Activated T-helper 17 cell treated with anti-CD3 and anti-CD28 coated beads, Interleukin-2, amount 50 U/mL, for 72 hours (primary cell): Measurements from ENCODE around the gene ZNF213. TPM values are rescaled to one million over a fixed set of nuclear protein-coding genes. Genes with fewer than 3 reads are reported as not detected.

Experiments used
- total RNA-seq, 2 donors: library from RNA; stranded (reverse); gene quantifications; one replicate each; pipeline ENCODE4 v1.2.3, GENCODE V29; 2022

The ZNF213 gene
- total RNA-seq, 2 donors from 2014 or later: 6.4 to 8.6 TPM

Other genes with a start within 250 kb of the ZNF213 start
- gene FLYWCH1, start 223.1 kb upstream of the ZNF213 start, total RNA-seq: 10 to 100 TPM; 52.4 to 61.1 TPM
- gene KREMEN2, start 170.8 kb upstream of the ZNF213 start, total RNA-seq: not detected
- gene PAQR4, start 165.7 kb upstream of the ZNF213 start, total RNA-seq: 10 to 100 TPM; 24.4 to 41.4 TPM
- gene PKMYT1, start 154.6 kb upstream of the ZNF213 start, total RNA-seq: 100 to 1,000 TPM in 1 of 2 donors, 10 to 100 TPM in 1; 97.7 to 154 TPM
- gene CLDN9, start 122.1 kb upstream of the ZNF213 start, total RNA-seq: under 1 TPM in 1 of 2 donors, not detected in 1; 0.15 TPM
- not detected for gene CLDN6, start 116.8 kb upstream of the ZNF213 start, total RNA-seq
- 10 to 100 TPM in 1 of 2 donors, 1 to 10 TPM in 1; 9.7 to 11.9 TPM for gene TNFRSF12A, start 114.7 kb upstream of the ZNF213 start, total RNA-seq
- gene HCFC1R1, start 111.1 kb upstream of the ZNF213 start, total RNA-seq: 10 to 100 TPM; 28.2 to 46.0 TPM
- gene THOC6, start 111.0 kb upstream of the ZNF213 start, total RNA-seq: 10 to 100 TPM; 49.8 to 68.1 TPM
- gene BICDL2, start 98.1 kb upstream of the ZNF213 start, total RNA-seq: 10 to 100 TPM in 1 of 2 donors, 1 to 10 TPM in 1; 1.1 to 12.1 TPM
- gene MMP25, start 88.5 kb upstream of the ZNF213 start, total RNA-seq: 1 to 10 TPM; 5.9 to 7.1 TPM
- gene IL32, start 69.4 kb upstream of the ZNF213 start, total RNA-seq: 1,000 to 10,000 TPM; 3,603 to 3,666 TPM
- under 1 TPM; 0.34 to 0.45 TPM for gene ZSCAN10, start 35.7 kb upstream of the ZNF213 start, total RNA-seq
- not detected for gene ZNF205, start 22.4 kb upstream of the ZNF213 start, total RNA-seq
- under 1 TPM in 1 of 2 donors, not detected in 1; 0.37 TPM for gene OR1F1, start 53.2 kb downstream of the ZNF213 start, total RNA-seq
- gene ZNF200, start 100.1 kb downstream of the ZNF213 start, total RNA-seq: 10 to 100 TPM; 14.6 to 23.2 TPM
- gene MEFV, start 121.6 kb downstream of the ZNF213 start, total RNA-seq: under 1 TPM in 1 of 2 donors, not detected in 1; 0.11 TPM
- gene ZNF263, start 148.5 kb downstream of the ZNF213 start, total RNA-seq: 10 to 100 TPM; 19.3 to 21.4 TPM
- 1 to 10 TPM; 2.3 to 4.0 TPM for gene TIGD7, start 170.4 kb downstream of the ZNF213 start, total RNA-seq
- 10 to 100 TPM; 19.4 to 26.9 TPM for gene ZNF75A, start 170.5 kb downstream of the ZNF213 start, total RNA-seq
- gene OR2C1, start 220.9 kb downstream of the ZNF213 start, total RNA-seq: not detected